H1 (cell line): Measurements from ENCODE around the gene CCDC9B.

Experiments used
- EZH2 ChIP-seq: fragments of 200-600 bp; sonication (generic); IDR thresholded peaks from 2 replicates; pipeline ENCODE4 v1.7.1; 2012; ENCODE audit warnings: low read depth, mild to moderate bottlenecking, moderate library complexity, low read length, inconsistent platforms; ENCODE audit not compliant: severe bottlenecking
- HDAC2 ChIP-seq, 2 experiments: fragments of 300-600 bp in 1 of 2; sonication (generic) in 1 of 2; IDR thresholded peaks; 2 replicates each; pipeline ENCODE4 v1.6.1; 2011 to 2012; ENCODE audit warnings: low read depth in 2 of 2, low read length in 2 of 2, mild to moderate bottlenecking in 2 of 2, moderate library complexity in 2 of 2, borderline replicate concordance in 1 of 2, inconsistent platforms in 1 of 2
- POLR2A ChIP-seq, 2 experiments: IDR thresholded peaks; 1 replicate in 1 of 2; 2 replicates in 1 of 2; pipeline ENCODE4 v1.6.1; 2011; ENCODE audit warnings: low read depth in 2 of 2, low read length in 2 of 2, mild to moderate bottlenecking in 2 of 2; ENCODE audit errors: control extremely low read depth in 1 of 2

DNA sequence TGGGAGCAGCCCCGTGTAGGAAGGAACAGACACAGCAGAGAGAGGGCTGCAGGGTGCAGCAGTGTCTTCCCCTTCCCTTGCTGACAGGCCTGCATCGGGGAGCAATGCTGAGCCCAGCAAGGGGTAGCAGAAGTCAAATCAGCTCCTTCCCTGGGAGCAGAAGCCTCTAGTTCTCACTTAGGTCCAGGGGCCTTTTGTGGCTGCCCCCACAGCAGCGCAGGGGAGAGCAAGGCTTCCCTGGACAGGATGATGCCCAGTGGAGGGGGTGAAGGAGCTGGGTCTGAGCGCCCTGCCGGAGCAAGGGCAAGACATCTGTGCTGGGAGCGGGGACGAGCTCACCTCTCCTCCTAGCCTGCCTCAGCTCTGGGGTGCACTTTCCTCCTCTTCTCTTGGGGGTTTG, 33.8 kb downstream of the CCDC9B start:
- TF ChIP-seq HDAC2 (IDR thresholded peaks at IDR 0.05; ENCODE audit: borderline replicate concordance in 1 of 2, low read depth in 2 of 2, low read length in 2 of 2) (no peak), POLR2A (IDR thresholded peaks at IDR 0.05; ENCODE audit: control extremely low read depth in 1 of 2, low read depth in 2 of 2, low read length in 2 of 2) (no peak), EZH2 (no peak)
